Karpas-422 (cell line): ENCODE measurements around the gene RANBP3. TPM values are rescaled to one million over a fixed set of nuclear protein-coding genes. Genes with fewer than 3 reads are reported as not detected.
"Not testable (repeated sequence)": the region's sequence is repeated elsewhere in the genome, so short reads cannot be mapped to it uniquely, and the experiment has no call there.

ENCODE experiments used
- DNase-seq: peaks from one replicate; pipeline ENCODE4 v3.0.0-alpha.2; 2015
- H2AFZ ChIP-seq: fragments of 200-600 bp; sonication (generic); 2 replicates; pipeline ENCODE4 v1.6.1; 2014; ENCODE audit warnings: antibody characterized with exemption, low read length, mixed read lengths
- H3K27ac ChIP-seq: fragments of 200-600 bp; sonication (generic); 2 replicates; pipeline ENCODE4 v1.5.1; 2014; ENCODE audit warnings: mild to moderate bottlenecking, low read length, moderate library complexity
- H3K27me3 ChIP-seq: fragments of 200-600 bp; sonication (generic); 2 replicates; pipeline ENCODE4 v1.6.1; 2014; ENCODE audit warnings: low read length, mixed read lengths
- H3K36me3 ChIP-seq: fragments of 200-600 bp; sonication (generic); 2 replicates; pipeline ENCODE4 v1.6.1; 2014; ENCODE audit warnings: low read length, mixed read lengths; ENCODE audit not compliant: insufficient read depth
- H3K4me1 ChIP-seq: fragments of 200-600 bp; sonication (generic); 2 replicates; pipeline ENCODE4 v1.6.1; 2014; ENCODE audit warnings: mild to moderate bottlenecking, low read length, mixed read lengths
- H3K4me2 ChIP-seq: fragments of 200-600 bp; sonication (generic); 2 replicates; pipeline ENCODE4 v1.6.1; 2014; ENCODE audit warnings: low read length, low read depth, mild to moderate bottlenecking; ENCODE audit not compliant: poor library complexity, severe bottlenecking
- H3K4me3 ChIP-seq: fragments of 200-600 bp; sonication (generic); 2 replicates; pipeline ENCODE4 v1.5.1; 2014; ENCODE audit warnings: mild to moderate bottlenecking, antibody characterized with exemption, low read length, mixed read lengths
- H3K79me2 ChIP-seq: fragments of 200-600 bp; sonication (generic); 2 replicates; pipeline ENCODE4 v1.6.1; 2014; ENCODE audit warnings: mild to moderate bottlenecking, low read length, mixed read lengths
- H3K9ac ChIP-seq: fragments of 200-600 bp; sonication (generic); 2 replicates; pipeline ENCODE4 v1.6.0; 2014; ENCODE audit warnings: low read length
- H3K9me2 ChIP-seq: fragments of 200-600 bp; sonication (generic), shearing (Covaris generic); replicated peaks from 2 replicates; pipeline ENCODE4 v1.6.0; 2014; ENCODE audit warnings: mild to moderate bottlenecking, low read length, moderate library complexity; ENCODE audit not compliant: insufficient read depth
- H3K9me3 ChIP-seq: fragments of 300-700, 200-600 bp; sonication (generic); 2 replicates; pipeline ENCODE4 v1.6.1; 2014; ENCODE audit warnings: low read length, mixed read lengths
- H4K20me1 ChIP-seq: fragments of 200-600 bp; sonication (generic); 2 replicates; pipeline ENCODE4 v1.6.1; 2014; ENCODE audit warnings: mild to moderate bottlenecking, antibody characterized with exemption, low read length, low read depth; ENCODE audit not compliant: insufficient read depth
- total RNA-seq: library from RNA; depleted of rRNA; stranded (reverse); fragments of >200 nt; shearing (Covaris generic); gene quantifications from 2 replicates; pipeline ENCODE4 v1.2.3, GENCODE V29; 2014; ENCODE audit warnings: low replicate concordance

The RANBP3 gene
- total RNA-seq, 1 experiment from 2014 or later: 34.0 TPM

- no peak overlapping the region for H3K9ac ChIP-seq
Observed at GRCh38 chr19:6011794-6012193, 33.9 kb upstream of the RANBP3 start.

GRCh38 chr19:6011206-6011605 is 33.3 kb upstream of the RANBP3 start:
- Histone ChIP-seq H3K79me2 (no peaks in the 10 kb centered on the region), H4K20me1 (no peaks in the 10 kb centered on the region), H3K27ac (no peak overlapping the region), H3K9me3 (no peaks in the 10 kb centered on the region), H3K36me3 (no peaks in the 10 kb centered on the region), H3K27me3 (no peaks in the 10 kb centered on the region), H3K9ac (no peak overlapping the region), H3K9me2 (no peaks in the 10 kb centered on the region), H2AFZ (no peak overlapping the region), H3K4me1 (no peaks in the 10 kb centered on the region), H3K4me3 (no peak overlapping the region), H3K4me2 (no peak overlapping the region)
- no peak for DNase-seq

More at GRCh38 chr19:6011794-6012193, 33.9 kb upstream of the RANBP3 start:
- DNase-seq: no peak
- H3K79me2 ChIP-seq: no peaks in the 10 kb centered on the region
- H3K4me1 ChIP-seq: no peaks in the 10 kb centered on the region
- H4K20me1 ChIP-seq: no peaks in the 10 kb centered on the region
- no peak overlapping the region for H2AFZ ChIP-seq
- no peaks in the 10 kb centered on the region for H3K36me3 ChIP-seq
- H3K9me3 ChIP-seq: no peaks in the 10 kb centered on the region
- no peak overlapping the region for H3K27ac ChIP-seq
- no peak overlapping the region for H3K4me3 ChIP-seq
- H3K4me2 ChIP-seq: no peak overlapping the region
- H3K9me2 ChIP-seq: no peaks in the 10 kb centered on the region
- H3K27me3 ChIP-seq: no peaks in the 10 kb centered on the region

- no peak overlapping the region for H3K9ac ChIP-seq
Observed at GRCh38 chr19:6010107-6010506, 32.2 kb upstream of the RANBP3 start.

GRCh38 chr19:6007866-6008265 is 29.9 kb upstream of the RANBP3 start:
- DNase-seq: no peak

More at GRCh38 chr19:6010107-6010506, 32.2 kb upstream of the RANBP3 start:
- DNase-seq: no peak
- Histone ChIP-seq H3K9me2 (no peaks in the 10 kb centered on the region), H3K9me3 (no peaks in the 10 kb centered on the region), H3K27ac (no peak overlapping the region), H3K4me1 (no peaks in the 10 kb centered on the region), H2AFZ (no peak overlapping the region), H4K20me1 (no peaks in the 10 kb centered on the region), H3K4me3 (no peak overlapping the region), H3K79me2 (no peaks in the 10 kb centered on the region), H3K4me2 (no peak overlapping the region), H3K27me3 (no peaks in the 10 kb centered on the region), H3K36me3 (no peaks in the 10 kb centered on the region)

DNA sequence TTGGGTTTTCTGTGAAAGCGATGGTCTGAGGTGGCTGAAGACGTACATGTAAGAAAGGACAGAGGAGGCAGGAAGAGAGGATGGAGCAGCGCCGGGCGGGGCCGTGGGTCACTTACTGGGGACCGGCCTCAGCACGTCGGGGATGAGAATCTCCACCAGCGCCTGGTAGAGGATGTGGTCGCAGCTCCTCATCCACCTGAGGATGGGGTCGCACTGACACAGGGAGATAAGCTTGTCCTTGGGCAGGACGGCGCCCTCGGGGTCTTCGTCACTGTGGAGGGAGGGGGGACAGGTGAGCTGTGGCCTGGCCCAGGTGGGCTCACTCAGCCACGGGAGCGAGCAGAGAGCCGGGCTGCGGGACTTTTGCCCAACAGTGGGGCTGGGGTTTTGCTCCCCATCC is 29.0 kb upstream of the RANBP3 start:
- Histone ChIP-seq H3K9ac (no peak overlapping the region), H3K4me1 (no peaks in the 10 kb centered on the region), H2AFZ (no peak overlapping the region), H3K9me3 (no peaks in the 10 kb centered on the region), H3K36me3 (no peaks in the 10 kb centered on the region), H3K9me2 (no peaks in the 10 kb centered on the region), H3K4me2 (no peak overlapping the region), H3K27me3 (no peaks in the 10 kb centered on the region), H3K4me3 (no peak overlapping the region), H3K79me2 (no peaks in the 10 kb centered on the region), H3K27ac (no peak overlapping the region), H4K20me1 (no peaks in the 10 kb centered on the region)
- DNase-seq: no peak

More at GRCh38 chr19:6007866-6008265, 29.9 kb upstream of the RANBP3 start:
- Histone ChIP-seq H3K9me3 (no peaks in the 10 kb centered on the region), H3K4me3 (no peak overlapping the region), H3K9ac (no peak overlapping the region), H3K36me3 (no peaks in the 10 kb centered on the region), H3K4me1 (no peaks in the 10 kb centered on the region), H3K27ac (no peak overlapping the region), H2AFZ (no peak overlapping the region), H3K9me2 (no peaks in the 10 kb centered on the region), H3K27me3 (no peaks in the 10 kb centered on the region), H3K79me2 (no peaks in the 10 kb centered on the region), H3K4me2 (no peak overlapping the region), H4K20me1 (no peaks in the 10 kb centered on the region)

DNA sequence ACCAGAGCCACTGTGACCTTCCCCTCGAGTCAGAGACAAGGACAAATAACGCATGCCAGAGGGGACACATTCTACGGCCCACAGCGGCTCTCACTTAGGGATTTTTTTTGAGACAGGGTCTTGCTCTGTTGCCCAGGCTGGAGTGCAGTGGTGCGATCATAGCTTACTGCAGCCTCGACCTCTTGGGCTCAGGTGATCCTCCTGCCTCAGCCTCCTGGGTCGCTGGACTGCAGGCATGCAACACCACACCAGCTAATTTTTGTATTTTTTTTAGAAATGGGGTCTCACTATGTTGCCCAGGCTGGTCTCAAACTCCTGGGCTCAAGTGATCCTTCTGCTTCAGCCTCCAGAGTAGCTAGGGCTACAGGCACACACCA is 28.1 kb upstream of the RANBP3 start:
- H3K9ac ChIP-seq, H3K27me3 ChIP-seq, DNase-seq: not testable (repeated sequence)

GRCh38 chr19:6005321-6006069 is 27.6 kb upstream of the RANBP3 start:
- H3K9ac ChIP-seq: no peak overlapping the region
- no peaks in the 10 kb centered on the region for H3K9me3 ChIP-seq
- no peaks in the 10 kb centered on the region for H3K36me3 ChIP-seq
- no peaks in the 10 kb centered on the region for H3K9me2 ChIP-seq
- no peak overlapping the region for H3K4me2 ChIP-seq
- H3K4me1 ChIP-seq: no peaks in the 10 kb centered on the region
- H3K27ac ChIP-seq: no peak overlapping the region
- DNase-seq: no peak
- H3K79me2 ChIP-seq: no peaks in the 10 kb centered on the region
- H3K4me3 ChIP-seq: no peak overlapping the region
- H2AFZ ChIP-seq: no peak overlapping the region
- H4K20me1 ChIP-seq: no peaks in the 10 kb centered on the region
- no peaks in the 10 kb centered on the region for H3K27me3 ChIP-seq

More for the DNA sequence above, 28.1 kb upstream of the RANBP3 start:
- not testable (repeated sequence) for H3K9me2 ChIP-seq, H3K4me3 ChIP-seq, H4K20me1 ChIP-seq, H2AFZ ChIP-seq, H3K79me2 ChIP-seq, H3K9me3 ChIP-seq, H3K4me2 ChIP-seq, H3K27ac ChIP-seq, H3K4me1 ChIP-seq, H3K36me3 ChIP-seq

DNA sequence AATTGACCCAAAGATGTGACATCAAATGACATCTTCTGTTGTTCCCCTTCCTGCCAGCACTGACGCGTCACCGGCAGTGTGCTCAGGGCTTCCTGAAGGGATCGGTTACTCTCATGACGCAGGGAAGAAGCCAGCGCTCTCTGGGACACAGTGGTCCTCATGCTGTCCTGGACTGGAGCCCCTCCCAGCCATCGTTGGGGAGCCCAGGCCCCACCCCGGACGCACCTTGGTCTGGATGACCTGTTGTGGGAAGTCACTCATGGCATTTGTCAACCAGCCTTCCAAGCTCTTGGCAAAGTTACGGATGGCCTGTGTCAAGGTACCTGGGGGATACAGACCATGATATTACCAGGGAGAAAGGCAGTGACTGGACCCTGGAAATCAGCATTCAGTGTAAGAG is 26.0 kb upstream of the RANBP3 start:
- DNase-seq: no peak
- no peak overlapping the region for H2AFZ ChIP-seq
- H3K36me3 ChIP-seq: no peaks in the 10 kb centered on the region
- H3K4me1 ChIP-seq: no peaks in the 10 kb centered on the region
- H4K20me1 ChIP-seq: no peaks in the 10 kb centered on the region
- H3K9me2 ChIP-seq: no peaks in the 10 kb centered on the region
- H3K9me3 ChIP-seq: no peaks in the 10 kb centered on the region
- no peak overlapping the region for H3K9ac ChIP-seq
- no peak overlapping the region for H3K4me3 ChIP-seq
- no peaks in the 10 kb centered on the region for H3K27me3 ChIP-seq
- no peaks in the 10 kb centered on the region for H3K79me2 ChIP-seq
- H3K4me2 ChIP-seq: no peak overlapping the region
- H3K27ac ChIP-seq: no peak overlapping the region
